Panc1 (cell line): Measurements from ENCODE around the gene PLEKHF1. TPM values are rescaled to one million over a fixed set of nuclear protein-coding genes. Genes with fewer than 3 reads are reported as not detected.

Experiments used
- ATAC-seq: fragments of 200-7000 bp; cut with Tn5 transposase; 2 replicates; pipeline ENCODE4 v1.9.1; 2020; ENCODE audit warnings: mild to moderate bottlenecking, moderate library complexity
- BruUV-seq: library from RNA; stranded (reverse); fragments of 400-500 nt; replicated peaks from 2 replicates; lab custom pipeline; 2021; lab: Mats Ljungman, UMichigan
- CTCF ChIA-PET: fragments of 300-600 bp; sonication (Branson Sonifier 250); formaldehyde crosslinking; loops from one replicate; lab custom pipeline; 2022; ENCODE audit warnings: antibody characterized with exemption; lab: Charles Lee
- POLR2A ChIA-PET: fragments of 300-600 bp; sonication (Branson Sonifier 250); formaldehyde crosslinking; loops from one replicate; lab custom pipeline; 2022; ENCODE audit warnings: antibody characterized with exemption; lab: Charles Lee
- DNase-seq: peaks from one replicate; pipeline ENCODE4 v3.0.0-alpha.2; 2010; ENCODE audit warnings: low read depth, low spot score
- H3K27ac ChIP-seq: 2 replicates; pipeline ENCODE4 v1.5.1; 2011; ENCODE audit warnings: mild to moderate bottlenecking, low read length, inconsistent platforms
- H3K27me3 ChIP-seq: fragments of 200-500 bp; sonication (Bioruptor generic); 2 replicates; pipeline ENCODE4 v1.6.0; 2014; ENCODE audit warnings: low read length, inconsistent platforms; ENCODE audit not compliant: control insufficient read depth, insufficient read depth
- H3K36me3 ChIP-seq: fragments of 200-500 bp; sonication (Bioruptor generic); 2 replicates; pipeline ENCODE4 v1.5.1; 2014; ENCODE audit warnings: inconsistent platforms, mild to moderate bottlenecking, low read length, moderate library complexity; ENCODE audit not compliant: control insufficient read depth, insufficient read depth
- H3K4me1 ChIP-seq: 2 replicates; pipeline ENCODE4 v1.5.1; 2011; ENCODE audit warnings: inconsistent platforms, mild to moderate bottlenecking, low read length, moderate library complexity; ENCODE audit not compliant: control insufficient read depth, insufficient read depth
- H3K4me3 ChIP-seq, 2 experiments: 2 replicates each; pipeline ENCODE4 v1.5.1; 2011 to 2012; ENCODE audit warnings: low read depth in 2 of 2, low read length in 2 of 2, mild to moderate bottlenecking in 2 of 2, inconsistent platforms in 1 of 2, moderate library complexity in 1 of 2
- H3K9me3 ChIP-seq: fragments of 200-500 bp; sonication (Bioruptor generic); 2 replicates; pipeline ENCODE4 v1.5.1; 2014; ENCODE audit warnings: low read depth, mild to moderate bottlenecking, inconsistent platforms, low read length, moderate library complexity; ENCODE audit not compliant: control insufficient read depth, insufficient read depth
- POLR2AphosphoS5 ChIP-seq: IDR thresholded peaks from 2 replicates; pipeline ENCODE4 v1.6.1; 2012; ENCODE audit warnings: mild to moderate bottlenecking, low read depth, low read length, moderate library complexity
- SIN3A ChIP-seq: IDR thresholded peaks from 2 replicates; pipeline ENCODE4 v1.6.1; 2012; ENCODE audit warnings: low read depth, mild to moderate bottlenecking, low read length, moderate library complexity, borderline replicate concordance; ENCODE audit not compliant: insufficient read depth
- TCF7L2 ChIP-seq: IDR thresholded peaks from 2 replicates; pipeline ENCODE4 v1.6.1; 2011; ENCODE audit warnings: mild to moderate bottlenecking, low read depth, low read length, inconsistent platforms
- in situ Hi-C: cut with HindIII; loops from 2 replicates; pipeline ENCODE4 v1.10.0; 2016; ENCODE audit warnings: low sequenced_read_pairs, low pct_unique_long_range_greater_than_20kb
- intact Hi-C: fragments of 100-400 bp; cut with micrococcal nuclease; formaldehyde crosslinking; loops from one replicate; pipeline ENCODE4 v1.10.0; 2022; ENCODE audit not compliant: unreplicated experiment
- total RNA-seq: library from RNA; stranded (reverse); gene quantifications from one replicate; pipeline ENCODE4 v1.2.1, GENCODE V29; 2021; ENCODE audit not compliant: unreplicated experiment
- TF ChIP-seq, protein P1 (sequence below): fragments of 450-650 bp; IDR thresholded peaks from 2 replicates; pipeline ENCODE4 v1.5.1; 2017; ENCODE audit warnings: mild to moderate bottlenecking
- TF ChIP-seq, protein P2 (sequence below), 2 experiments: IDR thresholded peaks; 2 replicates each; pipeline ENCODE4 v1.6.1; 2011 to 2012; ENCODE audit warnings: low read depth in 2 of 2, control low read depth in 1 of 2, low read length in 1 of 2, mild to moderate bottlenecking in 1 of 2, moderate library complexity in 1 of 2; ENCODE audit not compliant: insufficient read depth in 1 of 2

PLEKHF1 gene
- total RNA-seq, 1 experiment from 2014 or later: 22.4 TPM

DNA sequence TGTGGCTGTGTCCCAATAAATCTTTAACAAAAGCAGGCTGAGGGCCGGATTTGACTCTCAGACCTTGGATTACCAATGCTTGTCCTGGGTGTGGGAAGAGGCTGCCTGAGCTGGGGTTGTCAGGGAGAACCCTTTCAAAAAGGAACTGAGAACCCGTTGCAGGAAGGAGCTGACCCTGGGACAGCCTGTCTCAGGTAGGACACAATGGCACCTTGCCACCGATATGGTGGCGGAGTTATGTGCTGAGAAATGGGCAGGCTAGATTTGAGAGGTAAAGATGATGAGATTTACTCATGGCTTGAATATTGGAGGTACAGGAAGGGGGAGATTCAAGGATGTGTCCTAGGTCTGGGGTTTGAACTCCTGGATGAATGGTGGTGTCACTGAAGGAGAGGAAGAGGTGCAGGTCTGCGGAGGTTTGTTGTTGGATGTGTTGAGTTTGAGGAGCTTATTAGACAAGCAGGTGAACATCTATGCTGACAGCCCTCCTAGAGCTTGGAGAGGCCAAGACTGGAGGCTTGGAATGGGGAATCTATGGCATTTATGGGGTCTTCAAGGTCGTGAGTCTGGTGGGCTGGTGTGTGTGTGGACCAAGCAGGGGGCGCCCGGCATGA is 7.2 kb downstream of the PLEKHF1 start:
- Histone ChIP-seq H3K4me3 (no peak overlapping the region), H3K27ac (no peak overlapping the region), H3K36me3 (no peaks in the 10 kb centered on the region), H3K27me3 (no peaks in the 10 kb centered on the region), H3K4me1 (peaks cover 30% of the 10 kb centered on the region), H3K9me3 (no peaks in the 10 kb centered on the region)
- no TSS peak for BruUV-seq
- TF ChIP-seq POLR2AphosphoS5 (no peak), TCF7L2 (no peak), SIN3A (no peak)
- TF ChIP-seq, protein P1, sequence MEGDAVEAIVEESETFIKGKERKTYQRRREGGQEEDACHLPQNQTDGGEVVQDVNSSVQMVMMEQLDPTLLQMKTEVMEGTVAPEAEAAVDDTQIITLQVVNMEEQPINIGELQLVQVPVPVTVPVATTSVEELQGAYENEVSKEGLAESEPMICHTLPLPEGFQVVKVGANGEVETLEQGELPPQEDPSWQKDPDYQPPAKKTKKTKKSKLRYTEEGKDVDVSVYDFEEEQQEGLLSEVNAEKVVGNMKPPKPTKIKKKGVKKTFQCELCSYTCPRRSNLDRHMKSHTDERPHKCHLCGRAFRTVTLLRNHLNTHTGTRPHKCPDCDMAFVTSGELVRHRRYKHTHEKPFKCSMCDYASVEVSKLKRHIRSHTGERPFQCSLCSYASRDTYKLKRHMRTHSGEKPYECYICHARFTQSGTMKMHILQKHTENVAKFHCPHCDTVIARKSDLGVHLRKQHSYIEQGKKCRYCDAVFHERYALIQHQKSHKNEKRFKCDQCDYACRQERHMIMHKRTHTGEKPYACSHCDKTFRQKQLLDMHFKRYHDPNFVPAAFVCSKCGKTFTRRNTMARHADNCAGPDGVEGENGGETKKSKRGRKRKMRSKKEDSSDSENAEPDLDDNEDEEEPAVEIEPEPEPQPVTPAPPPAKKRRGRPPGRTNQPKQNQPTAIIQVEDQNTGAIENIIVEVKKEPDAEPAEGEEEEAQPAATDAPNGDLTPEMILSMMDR: no peak
- TF ChIP-seq, protein P2, sequence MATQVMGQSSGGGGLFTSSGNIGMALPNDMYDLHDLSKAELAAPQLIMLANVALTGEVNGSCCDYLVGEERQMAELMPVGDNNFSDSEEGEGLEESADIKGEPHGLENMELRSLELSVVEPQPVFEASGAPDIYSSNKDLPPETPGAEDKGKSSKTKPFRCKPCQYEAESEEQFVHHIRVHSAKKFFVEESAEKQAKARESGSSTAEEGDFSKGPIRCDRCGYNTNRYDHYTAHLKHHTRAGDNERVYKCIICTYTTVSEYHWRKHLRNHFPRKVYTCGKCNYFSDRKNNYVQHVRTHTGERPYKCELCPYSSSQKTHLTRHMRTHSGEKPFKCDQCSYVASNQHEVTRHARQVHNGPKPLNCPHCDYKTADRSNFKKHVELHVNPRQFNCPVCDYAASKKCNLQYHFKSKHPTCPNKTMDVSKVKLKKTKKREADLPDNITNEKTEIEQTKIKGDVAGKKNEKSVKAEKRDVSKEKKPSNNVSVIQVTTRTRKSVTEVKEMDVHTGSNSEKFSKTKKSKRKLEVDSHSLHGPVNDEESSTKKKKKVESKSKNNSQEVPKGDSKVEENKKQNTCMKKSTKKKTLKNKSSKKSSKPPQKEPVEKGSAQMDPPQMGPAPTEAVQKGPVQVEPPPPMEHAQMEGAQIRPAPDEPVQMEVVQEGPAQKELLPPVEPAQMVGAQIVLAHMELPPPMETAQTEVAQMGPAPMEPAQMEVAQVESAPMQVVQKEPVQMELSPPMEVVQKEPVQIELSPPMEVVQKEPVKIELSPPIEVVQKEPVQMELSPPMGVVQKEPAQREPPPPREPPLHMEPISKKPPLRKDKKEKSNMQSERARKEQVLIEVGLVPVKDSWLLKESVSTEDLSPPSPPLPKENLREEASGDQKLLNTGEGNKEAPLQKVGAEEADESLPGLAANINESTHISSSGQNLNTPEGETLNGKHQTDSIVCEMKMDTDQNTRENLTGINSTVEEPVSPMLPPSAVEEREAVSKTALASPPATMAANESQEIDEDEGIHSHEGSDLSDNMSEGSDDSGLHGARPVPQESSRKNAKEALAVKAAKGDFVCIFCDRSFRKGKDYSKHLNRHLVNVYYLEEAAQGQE (IDR thresholded peaks at IDR 0.05; ENCODE audit: insufficient read depth in 1 of 2, low read depth in 2 of 2, low read length in 1 of 2): no peak
- ChIA-PET CTCF (no interaction called here), POLR2A (no interaction called here)
- DNase-seq: no peak
- intact Hi-C loops (no loop called here), in situ Hi-C loops (no loop called here)
- ATAC-seq: no peak

- Histone ChIP-seq H3K36me3 (no peaks in the 10 kb centered on the region), H3K4me3 (no peak overlapping the region), H3K9me3 (no peaks in the 10 kb centered on the region), H3K27ac (no peak overlapping the region), H3K27me3 (no peaks in the 10 kb centered on the region), H3K4me1 (peaks cover 25% of the 10 kb centered on the region)
- in situ Hi-C loops: no loop called here
- DNase-seq (no peak), ATAC-seq (no peak)
- ChIA-PET POLR2A (interaction anchor here (0.6 kb wide), 1 partner anchor 42 kb away, joined by 4 read pairs; the partner anchor contains the start of gene C19orf12), CTCF (interaction anchor here (0.6 kb wide), 1 partner anchor 60 kb away, joined by 3 read pairs; no protein-coding TSS in a partner anchor)
- intact Hi-C loops: no loop called here
- TF ChIP-seq POLR2AphosphoS5 (no peak), TCF7L2 (no peak), SIN3A (no peak)
- TF ChIP-seq, protein P2 (IDR thresholded peaks at IDR 0.05; ENCODE audit: insufficient read depth in 1 of 2, low read depth in 2 of 2, low read length in 1 of 2): no peak
- TF ChIP-seq, protein P1: no peak
- BruUV-seq: no TSS peak
Observed at GRCh38 chr19:29672933-29673336, 7.7 kb downstream of the PLEKHF1 start.
